ENCODE data around the gene VWC2L. TPM values are rescaled to one million over a fixed set of nuclear protein-coding genes. Genes with fewer than 3 reads are reported as not detected.

The VWC2L gene
- total RNA-seq, 2 experiments from 2014 or later = not detected

DNA sequence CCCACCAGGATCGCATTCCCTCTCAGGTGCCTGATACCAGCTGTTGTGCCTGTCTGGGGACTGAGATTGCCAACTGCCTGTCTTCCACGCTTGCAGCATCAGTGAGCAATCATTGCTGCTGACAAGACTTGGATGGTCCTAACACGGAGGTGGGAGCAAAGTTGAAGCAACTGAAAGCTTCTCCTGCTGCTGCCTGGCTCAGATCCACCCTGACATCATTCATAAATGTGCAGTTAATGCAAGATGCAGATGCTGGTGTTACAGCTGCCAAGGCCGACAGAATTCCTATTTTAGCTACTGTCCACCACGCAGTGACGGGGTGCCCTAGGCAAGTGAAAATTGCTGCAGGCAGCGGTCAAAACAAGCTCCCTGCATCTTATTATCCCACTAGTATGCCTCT is 131.4 kb downstream of the VWC2L start:
- TF ChIP-seq CTCF (IDR thresholded peaks at IDR 0.05) = no peak
- Mint-ChIP-seq H3K36me3 (ENCODE audit: low read depth) (no peaks in the 10 kb centered on the region), H3K4me1 (ENCODE audit: low read depth) (no peaks in the 10 kb centered on the region), H3K9me3 (no peaks in the 10 kb centered on the region), H3K27me3 (peaks cover 3% of the 10 kb centered on the region), H3K4me3 (no peak overlapping the region), H3K27ac (no peak overlapping the region)
- DNase-seq (no peak), ATAC-seq (no peak)
- ChIA-PET POLR2A (no interaction called here), CTCF (no interaction called here)
- intact Hi-C loops (cut with micrococcal nuclease) = no loop called here

DNA sequence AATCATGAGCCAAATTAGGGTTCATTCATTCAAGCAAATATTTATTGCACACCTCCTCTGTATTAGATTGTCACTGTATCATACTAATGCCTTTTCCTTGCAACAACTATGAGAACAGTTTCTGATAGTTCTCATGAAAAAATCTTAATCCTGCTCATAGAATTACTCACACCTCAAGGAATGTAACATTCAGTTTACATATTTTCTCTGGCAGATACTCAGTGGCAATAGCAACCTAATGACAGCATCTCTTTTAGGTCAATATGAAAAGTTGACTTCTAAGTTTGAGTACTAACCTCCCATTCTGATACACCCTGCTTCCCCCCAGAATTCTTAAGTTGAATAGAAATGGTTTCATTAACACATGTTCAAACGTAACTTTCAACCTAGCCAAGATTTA is 132.0 kb downstream of the VWC2L start:
- no peak overlapping the region for H3K27ac Mint-ChIP-seq
- H3K4me1 Mint-ChIP-seq (ENCODE audit: low read depth) = no peaks in the 10 kb centered on the region
- no peaks in the 10 kb centered on the region for H3K9me3 Mint-ChIP-seq
- CTCF ChIA-PET = no interaction called here
- intact Hi-C loops (cut with micrococcal nuclease) = no loop called here
- ATAC-seq (no peak), DNase-seq (no peak)
- H3K36me3 Mint-ChIP-seq (ENCODE audit: low read depth) = no peaks in the 10 kb centered on the region
- H3K4me3 Mint-ChIP-seq = no peak overlapping the region
- no peak for TF ChIP-seq CTCF (IDR thresholded peaks at IDR 0.05)
- POLR2A ChIA-PET = no interaction called here
- peaks cover 3% of the 10 kb centered on the region for H3K27me3 Mint-ChIP-seq

DNA sequence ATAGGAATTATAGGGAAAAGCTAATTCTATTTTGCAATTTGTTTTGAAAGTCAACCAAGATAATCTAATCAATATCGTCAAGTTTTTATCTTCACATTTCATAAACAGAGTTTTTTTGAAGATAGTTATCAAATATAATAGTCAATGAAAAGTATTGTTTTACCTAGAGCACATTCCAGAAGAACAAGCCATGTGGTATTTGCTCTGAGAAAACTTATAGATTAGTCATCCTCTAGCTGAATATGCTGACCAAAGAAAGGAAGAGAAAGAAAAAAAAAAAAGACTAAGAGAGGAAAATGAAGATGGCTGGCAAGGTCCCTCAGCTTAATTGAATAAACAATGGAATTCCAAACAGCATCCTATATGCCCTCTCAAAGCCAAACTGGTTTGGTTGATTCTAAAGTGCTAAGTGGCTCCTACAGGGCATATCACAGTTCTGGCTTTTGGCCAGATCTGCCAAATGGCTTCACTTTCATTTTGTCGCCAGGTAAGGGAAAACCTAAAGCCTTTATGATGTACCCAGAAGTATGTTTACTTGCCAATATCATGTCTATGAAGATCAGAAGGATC is 132.6 kb downstream of the VWC2L start:
- Mint-ChIP-seq H3K4me1 (ENCODE audit: low read depth) (no peaks in the 10 kb centered on the region), H3K27me3 (peaks cover 3% of the 10 kb centered on the region), H3K36me3 (ENCODE audit: low read depth) (no peaks in the 10 kb centered on the region), H3K4me3 (no peak overlapping the region), H3K9me3 (no peaks in the 10 kb centered on the region), H3K27ac (no peak overlapping the region)
- CTCF ChIA-PET = no interaction called here
- POLR2A ChIA-PET = no interaction called here
- intact Hi-C loops (cut with micrococcal nuclease) = no loop called here
- DNase-seq (no peak), ATAC-seq (no peak)
- TF ChIP-seq CTCF (IDR thresholded peaks at IDR 0.05) = no peak

- no peak for TF ChIP-seq CTCF (IDR thresholded peaks at IDR 0.05)
- ChIA-PET CTCF (no interaction called here), POLR2A (no interaction called here)
- ATAC-seq (no peak), DNase-seq (no peak)
- intact Hi-C loops (cut with micrococcal nuclease) = no loop called here
- H3K27ac Mint-ChIP-seq = no peak overlapping the region
- no peaks in the 10 kb centered on the region for H3K4me1 Mint-ChIP-seq (ENCODE audit: low read depth)
- no peaks in the 10 kb centered on the region for H3K36me3 Mint-ChIP-seq (ENCODE audit: low read depth)
- H3K9me3 Mint-ChIP-seq = no peaks in the 10 kb centered on the region
- H3K4me3 Mint-ChIP-seq = no peak overlapping the region
- peaks cover 3% of the 10 kb centered on the region for H3K27me3 Mint-ChIP-seq
Measured at GRCh38 chr2:214545898-214546542, 135.2 kb downstream of the VWC2L start.

DNA sequence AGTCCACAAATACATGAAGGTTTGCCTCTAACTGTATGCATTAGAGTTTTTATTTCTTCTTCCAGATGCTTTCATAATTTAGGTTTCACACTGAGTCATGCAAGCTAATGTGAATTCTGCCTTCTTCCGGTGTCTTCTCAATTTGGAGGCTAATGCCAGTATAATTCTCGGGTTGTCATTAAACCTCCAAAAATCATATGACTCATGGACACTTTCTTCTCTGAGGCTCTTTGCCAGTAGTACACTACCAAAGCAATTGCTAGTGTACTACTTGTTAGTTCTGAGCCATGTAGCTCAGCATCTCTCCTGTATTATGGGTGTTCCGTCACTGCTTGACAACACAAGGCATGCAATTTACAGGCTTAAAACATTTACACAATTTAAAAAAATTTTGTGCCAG is 137.1 kb downstream of the VWC2L start:
- Mint-ChIP-seq H3K4me1 (ENCODE audit: low read depth) (no peaks in the 10 kb centered on the region), H3K4me3 (no peak overlapping the region), H3K36me3 (ENCODE audit: low read depth) (no peaks in the 10 kb centered on the region), H3K27ac (no peak overlapping the region), H3K9me3 (no peaks in the 10 kb centered on the region), H3K27me3 (peaks cover 2% of the 10 kb centered on the region)
- DNase-seq (no peak), ATAC-seq (no peak)
- TF ChIP-seq CTCF (IDR thresholded peaks at IDR 0.05) = no peak
- POLR2A ChIA-PET = no interaction called here
- CTCF ChIA-PET = no interaction called here
- intact Hi-C loops (cut with micrococcal nuclease) = no loop called here
